AG04449 (cell line): ENCODE data around the gene AGPAT2.

Source experiments
- CTCF ChIA-PET: fragments of 350-600 bp; formaldehyde crosslinking; extraction: SDS; loops from one replicate; lab custom pipeline; 2021; ENCODE audit warnings: antibody characterized with exemption; lab: Yijun Ruan, JAX
- POLR2A ChIA-PET: fragments of 400-600, 350-600 bp; formaldehyde crosslinking; extraction: SDS; loops from one replicate; lab custom pipeline; 2020; ENCODE audit warnings: antibody characterized with exemption, inconsistent platforms; lab: Yijun Ruan, JAX
- DNase-seq: peaks from one replicate; pipeline ENCODE4 v3.0.0-alpha.2; 2010; ENCODE audit warnings: low read depth, low spot score
- H3K4me3 ChIP-seq: 2 replicates; pipeline ENCODE4 v1.5.1; 2011; ENCODE audit warnings: low read depth, mild to moderate bottlenecking, control low read depth, low read length
- CTCF ChIP-seq: IDR thresholded peaks from one replicate; pipeline ENCODE4 v1.5.1; 2011; ENCODE audit warnings: mild to moderate bottlenecking, moderate library complexity, low read length, control low read depth, inconsistent platforms; ENCODE audit not compliant: insufficient read depth; ENCODE audit errors: missing control alignments

AGPAT2 gene

GRCh38 chr9:136700959-136701667 is 13.9 kb upstream of the AGPAT2 start:
- H3K4me3 ChIP-seq, result no peak overlapping the region
- TF ChIP-seq CTCF, result no peak
- ChIA-PET POLR2A (no interaction called here), CTCF (no interaction called here)
- no peak for DNase-seq

GRCh38 chr9:136700304-136700703 is 13.0 kb upstream of the AGPAT2 start:
- ChIA-PET POLR2A (interaction anchor here (0.5 kb wide), 1 partner anchor 11 kb away, joined by 3 read pairs; no protein-coding TSS in a partner anchor), CTCF (no interaction called here)
- TF ChIP-seq CTCF, result no peak
- no peak for DNase-seq
- H3K4me3 ChIP-seq, result no peak overlapping the region

- no peak overlapping the region for H3K4me3 ChIP-seq
- DNase-seq, result no peak
- TF ChIP-seq CTCF, result no peak
- POLR2A ChIA-PET, result interaction anchor here (1.5 kb wide), 1 partner anchor 29 kb away, joined by 6 read pairs; no protein-coding TSS in a partner anchor
- CTCF ChIA-PET, result interaction anchor here (0.7 to 1.5 kb wide), 4 partner anchors 9 to 35 kb away, joined by 3 to 6 read pairs (median 5); no protein-coding TSS in a partner anchor
These were observed 11.5 kb upstream of the AGPAT2 start for GRCh38 chr9:136698635-136699246.

GRCh38 chr9:136697821-136698526 is 10.7 kb upstream of the AGPAT2 start:
- no peak for TF ChIP-seq CTCF
- ChIA-PET CTCF (interaction anchor here (1.1 kb wide), 1 partner anchor 25 kb away, joined by 4 read pairs; no protein-coding TSS in a partner anchor), POLR2A (interaction anchor here (1.5 kb wide), 1 partner anchor 30 kb away, joined by 6 read pairs; no protein-coding TSS in a partner anchor)
- H3K4me3 ChIP-seq, result no peak overlapping the region
- no peak for DNase-seq

- ChIA-PET POLR2A (no interaction called here), CTCF (interaction anchor here (1.1 kb wide), 1 partner anchor 25 kb away, joined by 4 read pairs; no protein-coding TSS in a partner anchor)
- no peak for DNase-seq
- H3K4me3 ChIP-seq, result no peak overlapping the region
- no peak for TF ChIP-seq CTCF
These were observed 10.0 kb upstream of the AGPAT2 start for GRCh38 chr9:136697146-136697820.
